Measurements from ENCODE around the gene TNPO3. TPM values are rescaled to one million over a fixed set of nuclear protein-coding genes. Genes with fewer than 3 reads are reported as not detected.

The TNPO3 gene
- polyA plus RNA-seq, 1 experiment = 49.5 TPM

GRCh38 chr7:128941323-128941890 is 113.5 kb downstream of the TNPO3 start:
- Histone ChIP-seq H3K9me3 (ENCODE audit: control insufficient read depth, insufficient read depth, low read length) (no peaks in the 10 kb centered on the region; the same call in 1 of the 2 replicates), H3K27me3 (ENCODE audit: control insufficient read depth, insufficient read depth, low read length) (peaks cover 60% of the 10 kb centered on the region), H3K4me3 (ENCODE audit: low read depth, low read length) (no peak overlapping the region), H3K27ac (ENCODE audit: low read depth, low read length) (no peak overlapping the region)
- no peak for DNase-seq (ENCODE audit: low read depth, low spot score)
- POLR2A ChIA-PET = no interaction called here
- CTCF ChIA-PET = no interaction called here
- TF ChIP-seq, protein P1, sequence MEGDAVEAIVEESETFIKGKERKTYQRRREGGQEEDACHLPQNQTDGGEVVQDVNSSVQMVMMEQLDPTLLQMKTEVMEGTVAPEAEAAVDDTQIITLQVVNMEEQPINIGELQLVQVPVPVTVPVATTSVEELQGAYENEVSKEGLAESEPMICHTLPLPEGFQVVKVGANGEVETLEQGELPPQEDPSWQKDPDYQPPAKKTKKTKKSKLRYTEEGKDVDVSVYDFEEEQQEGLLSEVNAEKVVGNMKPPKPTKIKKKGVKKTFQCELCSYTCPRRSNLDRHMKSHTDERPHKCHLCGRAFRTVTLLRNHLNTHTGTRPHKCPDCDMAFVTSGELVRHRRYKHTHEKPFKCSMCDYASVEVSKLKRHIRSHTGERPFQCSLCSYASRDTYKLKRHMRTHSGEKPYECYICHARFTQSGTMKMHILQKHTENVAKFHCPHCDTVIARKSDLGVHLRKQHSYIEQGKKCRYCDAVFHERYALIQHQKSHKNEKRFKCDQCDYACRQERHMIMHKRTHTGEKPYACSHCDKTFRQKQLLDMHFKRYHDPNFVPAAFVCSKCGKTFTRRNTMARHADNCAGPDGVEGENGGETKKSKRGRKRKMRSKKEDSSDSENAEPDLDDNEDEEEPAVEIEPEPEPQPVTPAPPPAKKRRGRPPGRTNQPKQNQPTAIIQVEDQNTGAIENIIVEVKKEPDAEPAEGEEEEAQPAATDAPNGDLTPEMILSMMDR (IDR thresholded peaks at IDR 0.05; ENCODE audit: low read depth, low read length) = no peak

GRCh38 chr7:128940494-128941322 is 114.2 kb downstream of the TNPO3 start:
- no peak overlapping the region for H3K27ac ChIP-seq (ENCODE audit: low read depth, low read length)
- POLR2A ChIA-PET = no interaction called here
- peaks cover 64% of the 10 kb centered on the region for H3K27me3 ChIP-seq (ENCODE audit: control insufficient read depth, insufficient read depth, low read length)
- no peak overlapping the region for H3K4me3 ChIP-seq (ENCODE audit: low read depth, low read length)
- CTCF ChIA-PET = interaction anchor here (0.9 kb wide), 1 partner anchor 57 kb away, joined by 3 read pairs; no protein-coding TSS in a partner anchor
- TF ChIP-seq, protein P1 (IDR thresholded peaks at IDR 0.05; ENCODE audit: low read depth, low read length) = no peak
- no peaks in the 10 kb centered on the region; the same call in 1 of the 2 replicates for H3K9me3 ChIP-seq (ENCODE audit: control insufficient read depth, insufficient read depth, low read length)
- no peak for DNase-seq (ENCODE audit: low read depth, low spot score)

DNA sequence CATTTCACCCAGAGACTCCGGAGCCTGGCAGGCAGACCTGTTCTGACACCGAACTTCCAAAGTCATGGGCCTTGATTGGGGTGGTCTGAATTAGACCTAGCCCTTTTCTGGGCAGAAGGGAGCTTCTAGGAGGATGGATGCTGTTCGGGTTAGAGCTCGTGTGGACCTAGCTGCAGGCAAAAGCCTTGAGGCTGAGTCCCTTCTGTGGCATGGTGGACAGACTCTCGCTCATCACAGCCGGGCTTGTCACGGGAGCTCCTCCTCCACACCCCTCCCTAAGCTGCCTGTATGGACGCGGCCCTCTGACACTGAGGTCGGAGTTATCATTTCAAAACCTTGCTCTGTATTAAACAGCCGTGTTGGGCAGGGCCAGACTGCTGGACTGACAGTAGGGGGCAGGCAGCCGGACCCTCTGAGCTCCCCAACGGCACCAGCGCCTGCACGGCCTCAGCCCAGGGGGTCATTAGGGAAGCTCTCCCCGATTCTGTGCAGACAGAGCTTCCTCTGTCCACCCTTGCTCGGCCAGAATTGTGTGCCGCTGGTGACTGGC is 115.0 kb downstream of the TNPO3 start:
- no peaks in the 10 kb centered on the region; the same call in 1 of the 2 replicates for H3K9me3 ChIP-seq (ENCODE audit: control insufficient read depth, insufficient read depth, low read length)
- H3K4me3 ChIP-seq (ENCODE audit: low read depth, low read length) = no peak overlapping the region
- TF ChIP-seq, protein P1 (IDR thresholded peaks at IDR 0.05; ENCODE audit: low read depth, low read length) = no peak
- H3K27ac ChIP-seq (ENCODE audit: low read depth, low read length) = no peak overlapping the region
- DNase-seq (ENCODE audit: low read depth, low spot score) = no peak
- ChIA-PET POLR2A (no interaction called here), CTCF (interaction anchor here (0.9 kb wide), 1 partner anchor 57 kb away, joined by 3 read pairs; no protein-coding TSS in a partner anchor)
- H3K27me3 ChIP-seq (ENCODE audit: control insufficient read depth, insufficient read depth, low read length) = peaks cover 66% of the 10 kb centered on the region

DNA sequence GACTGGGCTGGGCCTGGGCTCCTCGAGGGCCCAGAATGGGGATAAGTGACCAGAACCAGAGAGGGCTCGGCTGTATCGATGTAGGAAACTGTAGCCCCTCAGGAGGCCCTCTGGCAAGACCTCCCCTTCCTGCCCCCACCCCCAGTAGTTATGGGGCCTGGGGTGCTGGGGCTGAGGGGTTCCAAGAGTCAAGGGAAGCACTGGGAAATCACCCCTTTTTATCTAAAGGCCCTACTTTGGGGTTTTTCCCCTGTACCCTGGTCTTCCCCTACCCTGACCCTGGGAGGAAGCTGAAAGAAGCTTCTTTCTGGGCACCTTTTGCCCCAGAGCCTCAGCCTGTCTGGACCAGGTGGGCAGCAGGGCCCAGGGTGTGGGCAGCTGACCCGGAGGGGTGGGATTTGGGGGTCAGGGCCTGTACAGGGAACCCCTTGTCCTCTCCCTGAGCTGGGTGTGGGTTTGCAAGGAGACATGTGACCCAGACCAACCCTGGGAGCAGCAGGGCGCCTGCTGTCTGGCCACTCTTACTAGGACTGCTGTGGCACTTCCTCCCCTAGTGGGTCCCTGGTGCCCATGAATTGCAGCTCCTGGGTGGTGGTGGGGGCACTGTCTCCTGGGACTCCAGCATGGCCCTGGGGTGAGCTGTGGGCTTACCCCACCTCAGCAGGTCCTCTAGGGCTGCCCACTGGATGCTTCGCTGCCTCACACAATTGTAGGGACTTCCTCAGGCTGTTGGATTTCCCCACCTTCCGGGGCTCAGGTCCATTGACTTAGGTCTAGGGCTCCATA is 115.6 kb downstream of the TNPO3 start:
- TF ChIP-seq, protein P1 (IDR thresholded peaks at IDR 0.05; ENCODE audit: low read depth, low read length) = no peak
- ChIA-PET CTCF (no interaction called here), POLR2A (interaction anchor here (0.7 kb wide), 1 partner anchor 1232 kb away, joined by 4 read pairs; no protein-coding TSS in a partner anchor)
- Histone ChIP-seq H3K27ac (ENCODE audit: low read depth, low read length) (no peak overlapping the region), H3K27me3 (ENCODE audit: control insufficient read depth, insufficient read depth, low read length) (peaks cover 66% of the 10 kb centered on the region), H3K4me3 (ENCODE audit: low read depth, low read length) (no peak overlapping the region), H3K9me3 (ENCODE audit: control insufficient read depth, insufficient read depth, low read length) (no peaks in the 10 kb centered on the region; the same call in 1 of the 2 replicates)
- no peak for DNase-seq (ENCODE audit: low read depth, low spot score)
